HepG2 (cell line): ENCODE data around the gene MAGT1. TPM values are rescaled to one million over a fixed set of nuclear protein-coding genes. Genes with fewer than 3 reads are reported as not detected.

Experiments used
- ATAC-seq: fragments of 200-7000 bp; cut with Tn5 transposase; 3 replicates; pipeline ENCODE4 v1.9.1; 2020; ENCODE audit warnings: mild to moderate bottlenecking, moderate library complexity
- Bru-seq: library from RNA; stranded (reverse); fragments of 400-500 nt; gene quantifications from one replicate; lab custom pipeline; 2021; lab: Mats Ljungman, UMichigan
- BruChase-seq, 2 experiments: library from RNA; stranded (reverse); fragments of 400-500 nt; gene quantifications; one replicate each; lab custom pipeline; 2021; lab: Mats Ljungman, UMichigan
- BruUV-seq: library from RNA; stranded (reverse); fragments of 400-500 nt; replicated peaks from 2 replicates; lab custom pipeline; 2021; lab: Mats Ljungman, UMichigan
- CTCF ChIA-PET: fragments of 300-600 bp; formaldehyde crosslinking; extraction: SDS; loops from one replicate; lab custom pipeline; 2021; ENCODE audit warnings: low total read pairs, inconsistent platforms, low intra/inter-chr PET ratio; lab: Yijun Ruan, JAX
- POLR2A ChIA-PET: fragments of 350-600 bp; sonication (Branson Sonifier 250); formaldehyde crosslinking; loops from one replicate; lab custom pipeline; 2020; ENCODE audit warnings: antibody characterized with exemption, inconsistent platforms; lab: Yijun Ruan, JAX
- DNase-seq: peaks from one replicate; pipeline ENCODE4 v3.0.0-alpha.2; 2015; ENCODE audit warnings: low spot score
- FAIRE-seq: peaks from 3 replicates; lab custom pipeline; 2011; peaks lifted over from hg19 to GRCh38; lab: Jason Lieb, UNC
- H2AFZ ChIP-seq: one replicate; pipeline ENCODE4 v1.6.1; 2011; ENCODE audit warnings: low read length, inconsistent platforms
- H3K27ac ChIP-seq: fragments of 300-600 bp; 3 replicates; pipeline ENCODE4 v1.8.0; 2011; ENCODE audit warnings: mixed run types, mild to moderate bottlenecking, mixed read lengths, low read length, inconsistent platforms; ENCODE audit not compliant: insufficient read depth; ENCODE audit errors: extremely low read length
- H3K27me3 ChIP-seq, 2 experiments: fragments of 200-600 bp in 1 of 2; 2 replicates in 1 of 2; 3 replicates in 1 of 2; pipeline versions ENCODE4 v1.6.0 to v1.8.0; 2011; ENCODE audit warnings: low read length in 2 of 2, mild to moderate bottlenecking in 2 of 2, moderate library complexity in 2 of 2, inconsistent platforms in 1 of 2; ENCODE audit not compliant: insufficient read depth in 2 of 2, control insufficient read depth in 1 of 2
- H3K36me3 ChIP-seq, 2 experiments: fragments of 200-600 bp in 1 of 2; replicated peaks in 1 of 2; 2 replicates in 1 of 2; 3 replicates in 1 of 2; pipeline versions ENCODE4 v1.5.1 to v1.8.0; 2011; ENCODE audit warnings: low read length in 2 of 2, inconsistent platforms in 1 of 2; ENCODE audit not compliant: insufficient read depth in 2 of 2, control insufficient read depth in 1 of 2
- H3K4me1 ChIP-seq: 2 replicates; pipeline ENCODE4 v1.5.1; 2012; ENCODE audit warnings: low read length, inconsistent platforms; ENCODE audit not compliant: insufficient read depth
- H3K4me2 ChIP-seq: 2 replicates; pipeline ENCODE4 v1.6.0; 2011; ENCODE audit warnings: low read depth, low read length, inconsistent platforms
- H3K4me3 ChIP-seq, 3 experiments: fragments of 200-600 bp in 1 of 3; sonication (generic), shearing (Covaris generic) in 1 of 3; replicated peaks in 1 of 3; 2 replicates each; pipeline ENCODE4 v1.5.1; 2011 to 2016; ENCODE audit warnings: low read length in 3 of 3, inconsistent platforms in 2 of 3, low read depth in 2 of 3, mild to moderate bottlenecking in 2 of 3, control low read depth in 1 of 3, mixed read lengths in 1 of 3; ENCODE audit not compliant: insufficient read depth in 1 of 3
- H3K79me2 ChIP-seq: one replicate; pipeline ENCODE4 v1.6.1; 2011; ENCODE audit warnings: low read length, inconsistent platforms; ENCODE audit not compliant: insufficient read depth
- H3K9ac ChIP-seq: 2 replicates; pipeline ENCODE4 v1.6.0; 2011; ENCODE audit warnings: mild to moderate bottlenecking, low read depth, low read length, inconsistent platforms; ENCODE audit not compliant: insufficient read depth
- H3K9me3 ChIP-seq: 2 replicates; pipeline ENCODE4 v1.5.1; 2012; ENCODE audit warnings: mild to moderate bottlenecking, low read length
- H4K20me1 ChIP-seq: 2 replicates; pipeline ENCODE4 v1.6.0; 2011; ENCODE audit warnings: inconsistent platforms, mild to moderate bottlenecking, low read length, moderate library complexity; ENCODE audit not compliant: insufficient read depth
- ATF7 ChIP-seq, 2 experiments: fragments of 450-650 bp in 1 of 2; sonication (generic) in 1 of 2; formaldehyde crosslinking in 1 of 2; IDR thresholded peaks; 2 replicates each; pipeline versions ENCODE4 v1.4.0 to v1.6.1; 2016 to 2020; ENCODE audit warnings: antibody characterized with exemption in 1 of 2, mild to moderate bottlenecking in 1 of 2, missing genetic modification reagents in 1 of 2
- GMEB1 ChIP-seq: sonication (generic); formaldehyde crosslinking; IDR thresholded peaks from 2 replicates; pipeline ENCODE4 v1.5.1; 2020; ENCODE audit warnings: missing genetic modification reagents, mild to moderate bottlenecking, borderline replicate concordance
- HNRNPLL ChIP-seq: fragments of 200-400 bp; formaldehyde crosslinking; IDR thresholded peaks from 2 replicates; pipeline ENCODE4 v1.6.1; 2017; ENCODE audit warnings: mild to moderate bottlenecking, low read depth, low read length; ENCODE audit not compliant: poor library complexity, severe bottlenecking
- MLLT10 ChIP-seq: sonication (generic); formaldehyde crosslinking; IDR thresholded peaks from 2 replicates; pipeline ENCODE4 v1.4.0; 2020; ENCODE audit warnings: missing genetic modification reagents
- SAP130 ChIP-seq: IDR thresholded peaks from 2 replicates; pipeline ENCODE4 v1.6.1; 2016; ENCODE audit warnings: low read depth
- TFDP2 ChIP-seq: sonication (generic); formaldehyde crosslinking; IDR thresholded peaks from 2 replicates; pipeline ENCODE4 v1.4.0; 2020; ENCODE audit warnings: missing genetic modification reagents
- ZBTB44 ChIP-seq: sonication (generic); formaldehyde crosslinking; IDR thresholded peaks from 2 replicates; pipeline ENCODE4 v1.4.0; 2020; ENCODE audit warnings: missing genetic modification reagents
- ZNF317 ChIP-seq: sonication (generic); formaldehyde crosslinking; IDR thresholded peaks from 2 replicates; pipeline ENCODE4 v1.5.0; 2020; ENCODE audit warnings: mild to moderate bottlenecking, missing genetic modification reagents
- WGBS: methylation state at CpG from one replicate; pipeline ENCODE4 v1.1.6; 2017; ENCODE audit warnings: low lambda C conversion rate; 5-methylcytosine and 5-hydroxymethylcytosine counted together
- in situ Hi-C: cut with HindIII; loops from 2 replicates; pipeline ENCODE4 v1.10.0; 2017; ENCODE audit warnings: low pct_unique_long_range_greater_than_20kb; ENCODE audit not compliant: extremely low pct_ligation_motif_present
- intact Hi-C: fragments of 100-400 bp; cut with micrococcal nuclease; formaldehyde crosslinking; loops from one replicate; pipeline ENCODE4 v1.10.0; 2022; ENCODE audit not compliant: unreplicated experiment
- long read RNA-seq, 2 experiments: library from RNA in 1 of 2; library from polyadenylated mRNA in 1 of 2; stranded (forward) in 1 of 2; unstranded in 1 of 2; transcript quantifications; one replicate each; pipeline ENCODE4 v2.0.0, GENCODE V29; 2019 to 2022
- polyA minus RNA-seq, 3 experiments: library from RNA; depleted of rRNA, polyadenylated mRNA; stranded (reverse); fragments of >200 nt; gene quantifications; 2 replicates each; pipeline ENCODE4 v1.2.3, GENCODE V29; 2011; ENCODE audit warnings: low replicate concordance in 1 of 3
- polyA plus RNA-seq, 8 experiments: library from polyadenylated mRNA; depleted of rRNA in 3 of 8; stranded (reverse) in 7 of 8; unstranded in 1 of 8; fragments of >200 nt; fragmentation: Illumina TruSeq in 4 of 8; extraction: Trizol in 4 of 8; gene quantifications; 2 replicates each; pipeline versions ENCODE4 v1.2.1 to v1.2.3, GENCODE V29; 2011 to 2016; ENCODE audit warnings: low read depth in 4 of 8, missing spikeins in 1 of 8, mixed read lengths in 1 of 8; ENCODE audit not compliant: insufficient read depth in 1 of 8
- total RNA-seq, 5 experiments: library from RNA; depleted of rRNA; stranded (reverse); fragments of >200 nt; fragmentation: Illumina TruSeq; extraction: Trizol; gene quantifications; 2 replicates each; pipeline ENCODE4 v1.2.3, GENCODE V29; 2016; ENCODE audit warnings: low read depth in 1 of 5

MAGT1 gene
- total RNA-seq (2016; rRNA removed; fragmentation: Illumina TruSeq; extraction: Trizol), result 45.8 and 75.0 TPM in 2 replicates
- total RNA-seq (2016; cell fraction: cytosol; rRNA removed; fragmentation: Illumina TruSeq; extraction: Trizol; ENCODE audit: low read depth), result 4.1 and 5.6 TPM in 2 replicates
- 48.0 and 80.6 TPM in 2 replicates for total RNA-seq (2016; cell fraction: insoluble cytoplasmic fraction; rRNA removed; fragmentation: Illumina TruSeq; extraction: Trizol)
- 15.5 and 19.9 TPM in 2 replicates for total RNA-seq (2016; cell fraction: membrane; rRNA removed; fragmentation: Illumina TruSeq; extraction: Trizol)
- 65.1 and 67.9 TPM in 2 replicates for total RNA-seq (2016; cell fraction: nucleus; rRNA removed; fragmentation: Illumina TruSeq; extraction: Trizol)
- polyA plus RNA-seq (2011; rRNA removed), result 31.4 and 38.0 TPM in 2 replicates
- 23.8 and 35.1 TPM in 2 replicates for polyA plus RNA-seq (2011; cell fraction: cytosol; rRNA removed)
- 8.3 and 11.1 TPM in 2 replicates for polyA plus RNA-seq (2011; cell fraction: nucleus; rRNA removed)
- 36.2 and 42.1 TPM in 2 replicates for polyA plus RNA-seq (2012)
- 3.0 and 3.1 TPM in 2 replicates for polyA plus RNA-seq (2016; cell fraction: cytosol; fragmentation: Illumina TruSeq; extraction: Trizol; ENCODE audit: low read depth)
- 25.3 and 26.9 TPM in 2 replicates for polyA plus RNA-seq (2016; cell fraction: insoluble cytoplasmic fraction; fragmentation: Illumina TruSeq; extraction: Trizol; ENCODE audit: low read depth)
- 8.6 and 10.5 TPM in 2 replicates for polyA plus RNA-seq (2016; cell fraction: membrane; fragmentation: Illumina TruSeq; extraction: Trizol; ENCODE audit: low read depth)
- polyA plus RNA-seq (2016; cell fraction: nucleus; fragmentation: Illumina TruSeq; extraction: Trizol; ENCODE audit: insufficient read depth, low read depth), result 49.7 TPM in 2 replicates
- polyA minus RNA-seq (2011; rRNA and poly(A)+ RNA removed; ENCODE audit: low replicate concordance), result 35.0 and 86.8 TPM in 2 replicates
- 47.7 and 57.0 TPM in 2 replicates for polyA minus RNA-seq (2011; cell fraction: cytosol; rRNA and poly(A)+ RNA removed)
- 35.0 and 42.0 TPM in 2 replicates for polyA minus RNA-seq (2011; cell fraction: nucleus; rRNA and poly(A)+ RNA removed)
- percentile 69 among the genes with signal in this experiment for Bru-seq, nascent RNA
- percentile 77 among the genes with signal in this experiment for BruChase-seq, experiment 1, labeled RNA remaining after a 6-hour chase
- BruChase-seq, experiment 2, labeled RNA remaining after a 2-hour chase, result percentile 69 among the genes with signal in this experiment
- long read RNA-seq, experiment 1, full-length matches to known transcripts, result 8 of 16 reads
- long read RNA-seq, experiment 1, partial matches to known transcripts, result 1 of 16 reads
- long read RNA-seq, experiment 1, other reads (novel, unspliced or antisense), result 7 of 16 reads
- long read RNA-seq, experiment 2, full-length matches to known transcripts, result 12 of 89 reads
- long read RNA-seq, experiment 2, partial matches to known transcripts, result 1 of 89 reads
- long read RNA-seq, experiment 2, other reads (novel, unspliced or antisense), result 76 of 89 reads

- 0 out of 2 replicates have a peak, but pooled peaks cover 10% of the 10 kb centered on the region for H4K20me1 ChIP-seq
- WGBS, result 0% methylated on average over 21 of the region's 49 CpGs
- peaks cover 50% of the 10 kb centered on the region for H3K79me2 ChIP-seq
- H3K36me3 ChIP-seq, result no peaks in the 10 kb centered on the region
- H2AFZ ChIP-seq, result peak within 1 kb of the TSS; percentile 27
- FAIRE-seq (peak; percentile 98), DNase-seq (peak; percentile 94), ATAC-seq (peak; percentile 97)
- H3K4me1 ChIP-seq, result peaks cover 6% of the 10 kb centered on the region
- H3K27me3 ChIP-seq, result no peaks in the 10 kb centered on the region; a peak in 1 of 5 replicates
- in situ Hi-C loops, result loop anchor here (10.0 kb wide), 1 partner anchor 130 kb away; no protein-coding TSS in a partner anchor
- intact Hi-C loops, result loop anchor here (5.0 to 10.0 kb wide), 3 partner anchors 108 to 207 kb away; partner anchors contain the start of genes ATRX and PGK1
- POLR2A ChIA-PET, result interaction anchor here (1.0 to 2.1 kb wide), 4 partner anchors 9 to 216 kb away, joined by 3 to 9 read pairs (median 4); partner anchors contain the start of gene ATP7A
- H3K4me3 ChIP-seq, result peak within 1 kb of the TSS; percentile 83 to 88 (median 86)
- peak within 1 kb of the TSS; percentile 94 for H3K9ac ChIP-seq
- CTCF ChIA-PET, result no interaction called here
- peak within 1 kb of the TSS; percentile 69 for H3K4me2 ChIP-seq
- H3K27ac ChIP-seq, result peak within 1 kb of the TSS; percentile 98
- no peaks in the 10 kb centered on the region for H3K9me3 ChIP-seq
- TSS peak; percentile 77 for BruUV-seq
- TF ChIP-seq ZBTB44 (CRISPR knock-in tag) (no peak), ZNF317 (CRISPR knock-in tag) (0 out of 2 replicates have a peak, but pooled peaks have one; percentile 36), GMEB1 (CRISPR knock-in tag) (peak; percentile 80), SAP130 (CRISPR knock-in tag) (peak; percentile 59), ATF7 (IDR thresholded peaks at IDR 0.05) (peak; percentile 75), ATF7 (CRISPR knock-in tag; IDR thresholded peaks at IDR 0.05) (no peak), MLLT10 (CRISPR knock-in tag) (no peak), HNRNPLL (peak; percentile 28), TFDP2 (0 out of 2 replicates have a peak, but pooled peaks have one; percentile 38)
Observed at GRCh38 chrX:77894921-77895886, at the start of gene MAGT1. Gene MAGT1, minus strand, starts transcription at chrX:77895435. Its CDS starts 25 bp downstream, at chrX:77895410.
